Mesenchymal stem cell (in vitro differentiated cells and primary cell): ENCODE results near the gene VPS54.

Experiments
- DNase-seq: peaks from one replicate; pipeline ENCODE4 v3.0.0-alpha.2; 2013
- H2AFZ ChIP-seq: one replicate; pipeline ENCODE4 v1.6.1; 2013; ENCODE audit warnings: low read depth, mild to moderate bottlenecking, control low read depth, inconsistent platforms, low read length, moderate library complexity
- H2AK5ac ChIP-seq: 2 replicates; pipeline ENCODE4 v1.6.1; 2013; ENCODE audit warnings: low read length, moderate library complexity, mild to moderate bottlenecking, inconsistent platforms; ENCODE audit not compliant: severe bottlenecking
- H2BK120ac ChIP-seq: one replicate; pipeline ENCODE4 v1.6.1; 2013; ENCODE audit warnings: low read depth, mild to moderate bottlenecking, inconsistent platforms, low read length, moderate library complexity
- H2BK12ac ChIP-seq, 2 experiments: one replicate each; pipeline ENCODE4 v1.6.1; 2013; ENCODE audit warnings: inconsistent platforms in 2 of 2, low read length in 2 of 2, mild to moderate bottlenecking in 2 of 2, moderate library complexity in 2 of 2, control low read depth in 1 of 2
- H2BK15ac ChIP-seq: one replicate; pipeline ENCODE4 v1.6.1; 2013; ENCODE audit warnings: mild to moderate bottlenecking, low read depth, inconsistent platforms; ENCODE audit not compliant: poor library complexity, severe bottlenecking
- H2BK5ac ChIP-seq: 2 replicates; pipeline ENCODE4 v1.6.1; 2013; ENCODE audit warnings: low read depth, mild to moderate bottlenecking, low read length, control low read depth, inconsistent platforms; ENCODE audit not compliant: poor library complexity, severe bottlenecking
- H3K14ac ChIP-seq, 2 experiments: one replicate each; pipeline ENCODE4 v1.6.1; 2013; ENCODE audit warnings: inconsistent platforms in 2 of 2, low read length in 2 of 2, control low read depth in 1 of 2, mild to moderate bottlenecking in 1 of 2, moderate library complexity in 1 of 2
- H3K18ac ChIP-seq, 2 experiments: one replicate each; pipeline ENCODE4 v1.6.1; 2013; ENCODE audit warnings: inconsistent platforms in 2 of 2, low read length in 2 of 2, control low read depth in 1 of 2, low read depth in 1 of 2, mild to moderate bottlenecking in 1 of 2
- H3K23ac ChIP-seq, 2 experiments: one replicate each; pipeline ENCODE4 v1.6.1; 2013; ENCODE audit warnings: inconsistent platforms in 2 of 2, low read length in 2 of 2, mild to moderate bottlenecking in 2 of 2, moderate library complexity in 2 of 2, control low read depth in 1 of 2
- H3K27ac ChIP-seq: 2 replicates; pipeline ENCODE4 v1.5.1; 2013; ENCODE audit warnings: mild to moderate bottlenecking, moderate library complexity, low read length, control low read depth, inconsistent platforms; ENCODE audit not compliant: poor library complexity, severe bottlenecking
- H3K27me3 ChIP-seq, 2 experiments: 2 replicates each; pipeline versions ENCODE4 v1.6.1 to v1.7.0; 2013; ENCODE audit warnings: low read length in 2 of 2, mild to moderate bottlenecking in 2 of 2, moderate library complexity in 2 of 2, control low read depth in 1 of 2, inconsistent platforms in 1 of 2; ENCODE audit not compliant: control insufficient read depth in 1 of 2, insufficient read depth in 1 of 2
- H3K36me3 ChIP-seq, 2 experiments: 2 replicates each; pipeline versions ENCODE4 v1.6.1 to v1.7.0; 2013; ENCODE audit warnings: low read length in 2 of 2, control low read depth in 1 of 2, inconsistent platforms in 1 of 2, low read depth in 1 of 2, mild to moderate bottlenecking in 1 of 2; ENCODE audit not compliant: insufficient read depth in 2 of 2, control insufficient read depth in 1 of 2
- H3K4ac ChIP-seq, 2 experiments: one replicate each; pipeline ENCODE4 v1.6.1; 2013; ENCODE audit warnings: inconsistent platforms in 2 of 2, low read length in 2 of 2, mild to moderate bottlenecking in 2 of 2, moderate library complexity in 2 of 2, control low read depth in 1 of 2, low read depth in 1 of 2
- H3K4me1 ChIP-seq: 2 replicates; pipeline ENCODE4 v1.6.1; 2013; ENCODE audit warnings: low read depth, low read length, control low read depth; ENCODE audit not compliant: control insufficient read depth, insufficient read depth
- H3K4me2 ChIP-seq: 2 replicates; pipeline ENCODE4 v1.6.1; 2013; ENCODE audit warnings: low read length, mild to moderate bottlenecking, inconsistent platforms; ENCODE audit not compliant: poor library complexity, severe bottlenecking
- H3K4me3 ChIP-seq, 2 experiments: 2 replicates each; pipeline versions ENCODE4 v1.5.1 to v1.7.0; 2013; ENCODE audit warnings: low read length in 2 of 2, mild to moderate bottlenecking in 2 of 2, control low read depth in 1 of 2, low read depth in 1 of 2; ENCODE audit not compliant: insufficient read depth in 1 of 2
- H3K79me1 ChIP-seq: replicated peaks from 2 replicates; pipeline ENCODE4 v1.6.1; 2013; ENCODE audit warnings: mild to moderate bottlenecking, control low read depth, low read length, inconsistent platforms; ENCODE audit not compliant: poor library complexity, severe bottlenecking
- H3K9ac ChIP-seq: 2 replicates; pipeline ENCODE4 v1.7.0; 2013; ENCODE audit warnings: mild to moderate bottlenecking, low read length, moderate library complexity
- H3K9me3 ChIP-seq: 2 replicates; pipeline ENCODE4 v1.7.0; 2013; ENCODE audit warnings: mild to moderate bottlenecking, low read length; ENCODE audit not compliant: control insufficient read depth
- H4K8ac ChIP-seq: one replicate; pipeline ENCODE4 v1.6.1; 2013; ENCODE audit warnings: inconsistent platforms, mild to moderate bottlenecking, low read length, moderate library complexity
- H4K91ac ChIP-seq: one replicate; pipeline ENCODE4 v1.6.1; 2013; ENCODE audit warnings: mild to moderate bottlenecking, low read length, inconsistent platforms
- WGBS: methylation state at CpG from one replicate; pipeline ENCODE4 v1.1.7; 2013; ENCODE audit warnings: mixed read lengths; 5-methylcytosine and 5-hydroxymethylcytosine counted together

Gene VPS54

DNA sequence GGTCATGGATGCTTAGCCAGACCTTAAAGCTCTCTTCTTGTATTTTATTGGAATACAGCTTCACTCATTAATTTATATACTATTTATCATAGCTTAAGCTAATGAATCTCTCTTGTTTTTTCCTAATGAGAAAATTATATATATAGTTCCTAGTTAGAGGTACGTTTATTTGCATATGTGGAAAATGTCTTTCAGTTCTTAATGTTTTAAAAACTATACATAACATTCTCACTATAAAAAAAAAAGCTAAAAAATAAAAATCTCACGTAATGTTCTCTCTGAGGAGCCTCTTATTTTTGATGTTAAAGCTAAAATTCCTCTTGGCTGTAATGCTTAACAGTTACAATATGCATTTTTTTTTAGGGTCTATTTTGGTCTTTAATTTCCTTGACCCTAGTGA lies 160.9 kb downstream of the VPS54 start:
- Histone ChIP-seq H2BK15ac (no peak overlapping the region), H3K4me1 (peaks cover 2% of the 10 kb centered on the region), H3K14ac (no peak overlapping the region), H2BK5ac (no peak overlapping the region), H3K23ac (no peak overlapping the region), H3K27me3 (no peaks in the 10 kb centered on the region), H2AFZ (no peak overlapping the region), H2AK5ac (no peak overlapping the region), H3K9ac (no peak overlapping the region), H3K4ac (no peak overlapping the region), H3K4me3 (no peak overlapping the region), H4K8ac (no peak overlapping the region), H3K9me3 (no peaks in the 10 kb centered on the region), H2BK12ac (no peak overlapping the region), H3K4me2 (no peak overlapping the region), H4K91ac (no peak overlapping the region), H2BK120ac (no peak overlapping the region), H3K27ac (no peak overlapping the region), H3K79me1 (peaks cover 13% of the 10 kb centered on the region), H3K36me3 (peaks cover 12 to 71% of the 10 kb centered on the region in 2 experiments), H3K18ac (no peak overlapping the region)
- DNase-seq, result no peak
- WGBS, result no CpG with 5 or more reads among the region's 2 CpGs

DNA sequence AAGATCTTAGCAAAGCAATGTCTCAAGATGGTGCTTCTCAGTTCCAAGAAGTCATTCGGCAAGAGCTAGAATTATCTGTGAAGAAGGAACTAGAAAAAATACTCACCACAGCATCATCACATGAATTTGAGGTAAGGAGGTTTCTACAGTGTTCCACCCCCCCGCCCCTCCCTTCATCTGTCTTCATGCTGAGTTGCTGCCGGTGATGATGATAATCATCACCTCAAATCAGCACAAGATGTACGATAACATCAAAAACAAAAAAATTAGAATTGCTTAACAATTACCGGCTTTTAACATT lies 163.0 kb downstream of the VPS54 start:
- 96% methylated on average over 5 of the region's 5 CpGs for WGBS

DNA sequence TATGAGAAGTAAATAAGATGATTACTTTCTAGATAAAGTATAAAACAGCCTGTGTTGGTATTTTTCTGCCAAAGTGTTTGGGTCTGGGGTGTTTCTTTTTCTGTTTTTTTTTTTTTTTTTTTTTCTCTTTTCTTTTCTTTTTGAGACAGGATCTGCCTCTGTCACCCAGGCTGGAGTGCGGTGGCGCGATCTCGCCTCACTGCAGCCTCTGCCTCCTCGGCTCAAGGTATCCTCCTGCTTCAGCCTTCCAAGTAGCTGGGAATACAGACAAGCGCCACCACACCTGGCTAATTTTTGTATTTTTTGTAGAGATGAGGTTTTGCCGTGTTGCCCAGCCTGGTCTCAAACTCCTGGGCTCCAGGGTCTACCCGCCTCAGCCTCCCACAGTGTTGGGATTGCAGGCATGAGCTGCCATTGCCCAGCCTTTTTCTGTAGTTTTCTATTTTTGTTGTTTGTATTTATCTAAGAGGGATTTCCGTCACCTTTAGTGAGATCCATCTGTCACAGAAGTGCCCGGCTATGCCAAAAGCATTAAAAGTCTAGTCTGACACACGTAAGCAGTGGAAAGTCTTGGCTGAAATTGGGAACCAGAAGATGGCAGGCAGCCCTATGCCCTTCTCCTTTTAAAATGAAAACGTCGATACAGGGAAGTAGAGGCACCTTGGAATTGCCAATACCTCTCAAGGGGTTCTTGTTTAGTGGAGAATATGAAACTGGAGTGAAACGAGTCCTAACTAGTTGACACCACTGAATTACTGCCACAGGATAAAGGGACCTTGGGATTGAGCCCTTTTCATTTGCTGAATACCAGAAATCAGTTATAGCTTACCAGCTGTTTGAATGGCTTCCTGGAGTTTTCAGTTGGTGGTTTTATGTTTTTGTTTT lies 163.6 kb downstream of the VPS54 start:
- no peaks in the 10 kb centered on the region for H3K27me3 ChIP-seq
- H3K79me1 ChIP-seq, result peaks cover 17% of the 10 kb centered on the region
- H3K23ac ChIP-seq, result no peak overlapping the region
- H2AK5ac ChIP-seq, result no peak overlapping the region
- DNase-seq, result no peak
- H3K4me1 ChIP-seq, result peaks cover 2% of the 10 kb centered on the region
- no peak overlapping the region for H2BK5ac ChIP-seq
- no peak overlapping the region for H3K18ac ChIP-seq
- H3K4me2 ChIP-seq, result no peak overlapping the region
- no peak overlapping the region for H3K14ac ChIP-seq
- H3K9me3 ChIP-seq, result no peaks in the 10 kb centered on the region
- H3K36me3 ChIP-seq, result peaks cover 12 to 50% of the 10 kb centered on the region in 2 experiments
- no peak overlapping the region for H4K8ac ChIP-seq
- H2BK15ac ChIP-seq, result no peak overlapping the region
- over 99% methylated on average over 14 of the region's 14 CpGs for WGBS
- no peak overlapping the region for H3K9ac ChIP-seq
- no peak overlapping the region for H3K27ac ChIP-seq
- no peak overlapping the region for H3K4me3 ChIP-seq
- no peak overlapping the region for H2AFZ ChIP-seq
- H2BK120ac ChIP-seq, result no peak overlapping the region
- no peak overlapping the region for H2BK12ac ChIP-seq
- no peak overlapping the region for H4K91ac ChIP-seq
- no peak overlapping the region for H3K4ac ChIP-seq

More for the DNA sequence above, 163.0 kb downstream of the VPS54 start:
- Histone ChIP-seq H3K4me3 (no peak overlapping the region), H3K14ac (no peak overlapping the region), H3K23ac (no peak overlapping the region), H3K9ac (no peak overlapping the region), H3K4me2 (no peak overlapping the region), H3K27ac (no peak overlapping the region), H2BK120ac (no peak overlapping the region), H3K4me1 (peaks cover 2% of the 10 kb centered on the region), H2BK12ac (no peak overlapping the region), H3K27me3 (no peaks in the 10 kb centered on the region), H3K4ac (no peak overlapping the region), H3K9me3 (no peaks in the 10 kb centered on the region), H3K18ac (no peak overlapping the region), H2BK15ac (no peak overlapping the region), H4K91ac (no peak overlapping the region), H3K79me1 (peaks cover 17% of the 10 kb centered on the region), H4K8ac (no peak overlapping the region), H2BK5ac (no peak overlapping the region), H3K36me3 (peaks cover 12 to 51% of the 10 kb centered on the region in 2 experiments), H2AFZ (no peak overlapping the region), H2AK5ac (no peak overlapping the region)
- no peak for DNase-seq

DNA sequence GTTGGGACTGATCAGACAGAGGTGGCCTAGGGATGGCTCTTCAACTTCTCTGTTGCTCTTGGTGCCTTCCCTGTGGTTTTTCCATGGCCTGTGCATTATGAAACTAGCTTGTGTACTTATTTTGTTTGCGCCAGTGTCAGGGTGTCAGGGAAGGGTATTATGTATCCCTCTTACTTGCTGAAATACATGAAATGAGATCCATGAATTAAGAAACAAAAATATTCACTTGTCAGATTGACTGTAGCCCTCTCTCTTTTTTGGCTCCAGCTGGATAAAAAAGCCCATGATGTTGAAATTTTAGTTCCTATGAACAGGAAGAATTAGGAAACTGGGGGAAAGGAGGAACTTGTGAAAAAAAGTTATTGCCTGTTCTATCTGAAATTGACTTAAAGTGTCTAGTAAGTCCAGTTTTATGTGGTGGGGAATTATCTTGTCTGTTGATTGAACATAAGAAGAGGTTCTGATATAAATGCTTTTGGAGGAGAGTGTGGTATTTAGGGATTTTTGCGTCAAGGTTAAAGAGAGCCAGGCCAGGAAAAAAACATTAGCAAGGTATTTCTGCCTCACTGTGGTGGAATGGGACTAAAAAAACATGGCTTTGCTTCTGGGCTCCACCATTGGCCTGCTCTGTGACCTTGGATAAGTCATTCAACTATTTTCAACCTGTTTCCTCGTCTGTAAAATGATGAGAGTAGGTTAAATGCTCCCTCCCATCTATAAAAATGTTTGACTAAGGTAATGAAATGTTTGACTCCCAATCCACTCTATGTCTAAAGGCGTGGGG lies 165.5 kb downstream of the VPS54 start:
- Histone ChIP-seq H3K36me3 (peaks cover 12 to 30% of the 10 kb centered on the region in 2 experiments), H2AK5ac (no peak overlapping the region), H4K8ac (no peak overlapping the region), H4K91ac (no peak overlapping the region), H3K4me1 (peaks cover 2% of the 10 kb centered on the region), H3K4ac (no peak overlapping the region), H3K14ac (no peak overlapping the region), H2AFZ (no peak overlapping the region), H2BK12ac (no peak overlapping the region), H3K27me3 (no peaks in the 10 kb centered on the region), H2BK5ac (no peak overlapping the region), H3K23ac (no peak overlapping the region), H3K27ac (no peak overlapping the region), H3K9me3 (no peaks in the 10 kb centered on the region), H3K18ac (no peak overlapping the region), H3K79me1 (peaks cover 17% of the 10 kb centered on the region), H3K4me3 (no peak overlapping the region), H3K9ac (no peak overlapping the region), H2BK15ac (no peak overlapping the region), H2BK120ac (no peak overlapping the region), H3K4me2 (no peak overlapping the region)
- WGBS, result 100% methylated on average over 1 of the region's 4 CpGs
- DNase-seq, result peak; percentile 32
